Measurements from ENCODE around the gene SIX5. TPM values are rescaled to one million over a fixed set of nuclear protein-coding genes. Genes with fewer than 3 reads are reported as not detected.
"Not testable (repeated sequence)": the region's sequence is repeated elsewhere in the genome, so short reads cannot be mapped to it uniquely, and the experiment has no call there.

SIX5 gene
- 20.7 TPM for total RNA-seq
- long read RNA-seq, transcript SIX5-202 (2 exons, 1,809 nt) = major isoform, 6 of 24 reads
- long read RNA-seq, partial matches to known transcripts = 4 of 24 reads
- long read RNA-seq, other reads (novel, unspliced or antisense) = 11 of 24 reads

DNA sequence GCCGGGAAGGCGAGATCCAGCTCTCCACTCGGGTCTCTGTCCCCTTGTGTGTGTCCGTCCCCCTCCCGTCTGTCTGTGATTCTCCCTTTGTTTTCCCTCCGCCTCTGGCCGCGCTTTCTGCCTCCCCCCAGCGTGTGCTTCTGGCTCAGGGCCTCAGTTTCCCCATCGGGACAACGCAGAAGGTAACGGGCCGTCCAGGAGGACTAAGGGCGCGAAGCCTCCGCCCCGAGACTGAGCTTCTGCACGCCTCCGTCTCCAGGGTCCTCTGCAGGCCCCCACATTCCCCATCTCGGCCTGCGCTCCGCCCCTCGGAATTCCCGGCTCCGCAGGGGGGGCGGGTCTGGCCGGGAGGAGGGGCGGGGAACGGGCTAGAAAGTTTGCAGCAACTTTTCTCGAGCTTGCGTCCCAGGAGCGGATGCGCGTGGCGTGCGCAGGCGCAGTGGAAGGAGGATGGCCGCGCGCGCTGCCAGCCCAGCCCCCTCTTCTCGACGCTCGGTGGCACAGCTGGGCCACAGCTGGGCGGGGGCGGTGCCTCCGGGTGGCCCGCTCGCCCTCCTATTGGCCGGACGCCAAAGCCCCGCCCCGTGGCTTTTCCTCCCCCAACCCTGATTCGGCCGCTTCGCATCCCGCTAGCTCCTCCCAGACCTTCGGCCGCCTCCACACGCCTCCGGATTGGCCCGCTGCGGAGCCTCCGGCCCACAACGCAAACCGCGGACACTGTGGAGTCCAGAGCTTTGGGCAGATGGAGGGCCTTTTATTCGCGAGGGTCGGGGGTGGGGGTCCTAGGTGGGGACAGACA, at the start of gene SIX5:
Gene SIX5, minus strand, starts transcription at position 269 of the 799 bp plus-strand sequence. CDS start 408 bp downstream, outside the sequence.
- DNase-seq (ENCODE audit: low spot score) = peak; percentile 98
- intact Hi-C loops (cut with DNase I) = loop anchor here (2.0 kb wide), 3 partner anchors 14 to 76 kb away; partner anchors contain the start of genes DMPK and QPCTL

DNA sequence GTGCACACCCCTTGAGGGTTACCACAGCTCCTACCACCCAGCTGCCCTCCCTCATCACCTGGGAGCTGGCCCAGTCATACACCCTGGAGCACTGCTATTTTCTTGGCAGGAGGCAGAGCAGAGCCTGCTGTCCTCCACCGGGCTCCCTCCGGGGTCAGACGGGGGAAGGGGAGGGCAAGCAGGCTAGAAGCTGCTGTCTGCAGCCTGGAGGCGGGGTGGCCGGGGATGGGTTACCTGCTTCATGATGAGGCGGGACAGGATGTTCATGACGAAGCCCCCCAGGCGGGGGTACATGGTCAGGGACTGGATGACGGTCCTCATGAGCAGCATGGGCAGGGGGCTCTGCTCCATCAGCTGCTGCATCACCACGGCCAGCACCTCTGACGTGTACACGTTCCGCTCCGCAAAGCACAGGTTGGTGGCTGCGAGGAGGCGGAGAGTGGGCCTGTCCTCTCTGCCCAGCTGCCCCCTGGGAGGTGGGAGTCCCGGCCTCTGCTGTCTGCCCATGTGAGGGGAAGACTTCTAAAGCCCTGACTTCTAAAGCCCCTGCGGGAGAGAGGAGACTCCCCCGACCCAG, 48.8 kb upstream of the SIX5 start:
- intact Hi-C loops (cut with DNase I) = loop anchor here (1.0 to 2.0 kb wide), 2 partner anchors 48 to 65 kb away; no protein-coding TSS in a partner anchor
- no peak for DNase-seq (ENCODE audit: low spot score)

DNA sequence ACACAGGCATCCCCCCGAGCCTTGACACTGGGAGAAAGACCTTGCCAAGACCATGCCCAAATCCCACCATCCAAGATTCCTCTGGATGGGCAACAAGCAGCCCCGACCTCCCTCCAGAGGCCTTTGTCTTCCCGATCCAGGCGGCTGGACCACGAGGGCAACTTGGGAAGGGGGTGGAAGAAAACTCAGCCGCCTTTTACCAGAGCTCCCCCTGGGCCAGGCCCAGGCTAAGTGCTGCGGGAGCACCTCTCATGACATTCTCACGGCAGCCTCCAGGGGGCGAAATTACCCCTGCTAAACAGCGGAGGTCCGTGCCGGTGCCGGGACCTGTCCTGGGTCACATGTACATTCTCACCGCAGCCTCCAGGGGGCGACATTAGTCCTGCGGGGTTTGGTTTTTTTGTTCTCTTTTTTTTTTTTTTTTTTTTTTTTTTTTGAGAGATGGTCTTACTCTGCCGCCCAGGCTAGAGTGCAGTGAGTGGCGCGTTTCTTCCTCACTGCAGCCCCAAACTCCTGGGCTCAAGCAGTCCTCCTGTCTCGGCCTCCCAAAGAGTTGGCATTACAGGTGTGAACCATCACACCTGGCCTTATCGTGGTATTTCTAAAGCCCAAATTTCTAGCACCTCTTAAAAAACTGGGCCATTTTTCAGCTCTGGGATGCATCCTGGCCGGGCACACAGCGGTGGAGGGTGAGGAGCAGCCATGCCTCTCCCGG, 48.1 kb upstream of the SIX5 start:
- intact Hi-C loops (cut with DNase I) = loop anchor here (1.0 to 2.0 kb wide), 2 partner anchors 47 to 66 kb away; no protein-coding TSS in a partner anchor
- peak; percentile 96 for DNase-seq (ENCODE audit: low spot score)

GRCh38 chr19:45816236-45817009, 47.4 kb upstream of the SIX5 start:
- DNase-seq (ENCODE audit: low spot score) = no peak
- intact Hi-C loops (cut with DNase I) = loop anchor here (1.0 to 2.0 kb wide), 2 partner anchors 46 to 66 kb away; no protein-coding TSS in a partner anchor

DNA sequence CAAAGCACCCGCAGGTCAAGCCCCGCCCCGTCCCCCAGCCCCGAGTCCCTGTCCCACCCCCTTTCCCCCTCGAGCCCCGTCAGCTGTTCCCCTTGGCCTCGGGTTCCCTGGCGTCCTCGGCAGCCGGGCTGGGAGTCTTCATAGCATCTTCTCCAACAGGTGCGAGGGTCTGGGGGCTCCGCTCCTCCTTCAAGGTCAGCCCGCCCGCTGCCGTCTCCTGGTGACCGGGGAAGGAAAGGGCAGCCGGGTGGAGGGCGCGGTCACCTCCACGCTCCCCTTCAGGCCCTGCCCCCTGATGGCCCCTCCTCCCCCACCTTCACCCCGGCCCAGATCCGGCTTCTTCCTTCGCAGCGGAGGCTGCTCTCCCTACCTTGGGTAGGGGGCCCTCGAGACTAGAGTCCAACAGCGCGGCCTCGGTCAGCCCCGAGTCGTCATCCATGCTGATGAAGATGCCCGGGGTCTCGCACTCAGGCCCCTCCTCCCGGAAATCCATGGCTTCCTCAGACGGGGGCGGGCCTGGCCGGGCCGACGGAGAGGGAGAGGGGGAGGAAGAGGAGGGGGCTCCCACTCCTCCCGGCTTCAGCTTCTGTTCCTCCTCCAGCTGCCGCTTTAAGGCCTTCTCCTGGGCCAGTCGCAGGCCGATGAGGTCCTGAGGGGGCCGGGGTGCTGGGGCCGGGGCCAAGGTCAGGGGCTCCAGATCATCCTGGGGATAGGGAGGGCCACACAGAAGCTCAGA, 46.6 kb upstream of the SIX5 start:
- intact Hi-C loops (cut with DNase I) = loop anchor here (2.0 kb wide), 1 partner anchor 67 kb away; no protein-coding TSS in a partner anchor
- no peak for DNase-seq (ENCODE audit: low spot score)

- intact Hi-C loops (cut with DNase I) = no loop called here
- no peak for DNase-seq (ENCODE audit: low spot score)
Measured at GRCh38 chr19:45814851-45815480, 45.9 kb upstream of the SIX5 start, which contains the start of gene RSPH6A. Gene RSPH6A, minus strand, starts transcription at chr19:45815308. Its CDS starts 132 bp downstream, at chr19:45815176.

DNA sequence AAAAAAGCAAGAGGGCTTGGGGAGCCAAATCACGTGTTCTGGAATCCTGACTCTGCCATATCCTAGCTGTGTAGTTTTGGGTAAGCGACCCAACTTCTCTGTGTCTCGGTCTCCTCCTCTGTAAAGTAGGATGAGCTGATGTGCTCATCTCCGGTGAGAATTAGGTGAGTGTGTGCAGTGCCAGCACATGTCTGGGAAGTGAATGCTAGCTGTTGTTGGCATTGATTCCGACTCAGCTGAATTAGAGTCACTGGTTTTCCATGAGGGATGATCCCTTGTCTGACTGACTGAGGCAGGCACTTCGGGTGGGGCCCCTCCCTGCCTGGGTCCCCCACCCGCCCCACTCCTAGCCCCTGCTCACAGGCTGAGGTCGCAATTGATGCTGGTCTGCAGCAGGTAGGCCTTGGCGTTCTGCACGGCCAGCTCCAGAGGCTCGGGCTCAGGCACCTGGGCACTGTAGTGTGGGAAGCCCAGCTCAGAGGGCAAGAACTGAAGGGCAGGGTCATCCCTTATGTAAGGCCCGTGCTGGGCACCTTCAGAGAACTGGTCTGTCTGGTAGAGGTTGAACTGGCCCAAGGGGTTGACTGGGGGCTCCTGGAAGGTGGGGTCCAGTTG, 45.2 kb upstream of the SIX5 start:
- DNase-seq (ENCODE audit: low spot score) = no peak
- intact Hi-C loops (cut with DNase I) = no loop called here

DNA sequence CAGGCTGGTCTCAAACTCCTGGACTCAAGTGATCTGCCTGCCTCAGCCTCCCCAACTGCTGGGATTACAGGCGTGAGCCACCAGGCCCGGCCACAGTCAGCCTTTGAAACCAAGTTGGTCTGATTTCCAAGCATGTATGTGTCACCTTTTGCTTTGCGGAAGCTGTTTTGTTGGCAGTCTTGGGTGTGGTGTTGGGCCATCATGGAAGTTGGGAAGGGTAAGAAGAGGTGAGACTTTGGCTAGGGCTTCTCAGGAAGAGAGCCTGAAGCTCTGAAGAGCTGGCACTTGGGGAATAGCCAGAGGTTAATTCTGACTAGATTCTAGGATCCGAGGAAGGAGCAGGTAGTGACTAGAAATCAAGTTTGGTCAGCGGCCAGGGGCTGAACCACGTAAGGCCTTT, 43.2 kb upstream of the SIX5 start:
- no peak for DNase-seq (ENCODE audit: low spot score)
- intact Hi-C loops (cut with DNase I) = no loop called here

DNA sequence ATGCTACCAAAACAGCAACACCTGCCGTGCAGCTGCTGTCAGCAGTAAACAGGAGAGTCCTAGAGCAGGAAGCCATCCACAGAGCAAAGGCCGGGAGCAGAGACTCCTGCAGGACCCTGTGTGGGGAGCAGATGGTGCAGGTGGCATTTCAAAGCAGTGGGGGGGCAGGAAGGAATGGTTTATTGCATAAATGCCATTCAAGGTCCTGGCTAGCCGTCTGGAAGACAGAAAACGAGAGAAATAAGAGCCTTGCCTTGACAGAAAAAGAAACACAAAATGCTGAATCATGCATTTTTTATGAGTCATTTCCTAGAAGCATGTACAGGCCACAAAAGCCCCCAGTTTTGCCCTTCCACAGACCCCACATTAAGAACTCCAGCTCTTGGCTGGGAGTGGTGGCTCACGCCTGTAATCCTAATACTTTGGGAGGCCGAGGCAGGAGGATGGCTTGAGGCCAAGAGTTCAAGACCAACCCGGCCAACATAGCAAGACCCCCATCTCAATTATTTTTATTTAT, 40.6 kb upstream of the SIX5 start:
- intact Hi-C loops (cut with DNase I) = no loop called here
- DNase-seq (ENCODE audit: low spot score) = no peak

- DNase-seq (ENCODE audit: low spot score) = no peak
- intact Hi-C loops (cut with DNase I) = no loop called here
Measured at GRCh38 chr19:45805719-45806118, 36.7 kb upstream of the SIX5 start.

DNA sequence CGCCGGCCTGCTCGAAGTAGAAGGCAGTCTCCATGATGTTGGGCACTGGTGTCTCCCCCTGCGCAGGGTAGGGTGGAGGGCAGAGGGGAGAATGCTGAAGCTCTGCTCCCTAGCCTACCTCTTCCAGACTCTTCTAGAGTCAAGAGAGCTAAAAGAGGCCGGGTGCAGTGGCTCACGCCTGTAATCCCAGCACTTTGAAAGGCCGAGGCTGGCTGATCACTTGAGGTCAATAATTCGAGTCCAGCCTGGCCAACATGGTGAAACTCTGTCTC, 35.8 kb upstream of the SIX5 start:
- intact Hi-C loops (cut with DNase I) = no loop called here
- no peak for DNase-seq (ENCODE audit: low spot score)

DNA sequence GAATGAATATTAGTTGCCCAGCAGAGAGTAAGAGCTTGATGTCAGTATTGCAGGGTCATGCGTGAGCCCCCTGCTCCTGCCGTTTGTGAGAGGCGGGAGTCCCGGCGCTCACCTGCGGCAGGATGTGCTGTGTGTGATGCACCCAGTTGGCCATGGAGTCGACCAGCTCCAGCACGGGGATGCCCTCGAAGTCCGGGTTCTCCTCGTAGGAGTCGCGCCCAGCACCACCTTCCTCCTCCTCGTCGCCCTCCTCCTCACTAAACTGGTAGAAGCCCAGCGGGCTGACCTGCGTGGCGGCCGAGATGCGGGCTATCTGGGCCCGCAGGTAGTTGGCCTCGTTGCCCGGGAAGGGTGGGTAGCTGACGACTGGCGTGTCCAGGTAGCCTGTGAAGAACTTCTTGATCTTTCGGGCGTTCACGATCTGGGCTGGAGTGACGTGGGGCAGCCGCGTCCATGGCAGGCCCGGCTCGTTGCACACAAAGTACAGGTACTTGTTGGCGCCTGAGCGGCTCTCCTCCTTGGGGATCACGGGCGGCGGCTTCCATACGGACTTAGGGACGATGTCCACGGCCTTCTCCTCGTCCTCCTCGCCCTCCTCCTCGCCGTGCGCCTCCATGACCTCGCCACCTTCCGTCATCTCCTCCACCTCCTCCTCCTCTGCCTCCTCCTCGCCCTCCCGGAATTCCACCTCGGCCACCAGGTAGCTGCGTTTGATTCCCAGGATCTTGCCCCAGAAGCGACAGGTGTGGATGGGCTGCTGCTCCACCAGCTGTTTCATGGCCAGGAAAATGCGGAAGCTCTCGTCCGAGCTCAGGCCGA, 35.3 kb upstream of the SIX5 start:
- DNase-seq (ENCODE audit: low spot score) = no peak
- intact Hi-C loops (cut with DNase I) = no loop called here

- intact Hi-C loops (cut with DNase I) = no loop called here
- no peak for DNase-seq (ENCODE audit: low spot score)
Measured at GRCh38 chr19:45801603-45802175, 32.6 kb upstream of the SIX5 start.

DNA sequence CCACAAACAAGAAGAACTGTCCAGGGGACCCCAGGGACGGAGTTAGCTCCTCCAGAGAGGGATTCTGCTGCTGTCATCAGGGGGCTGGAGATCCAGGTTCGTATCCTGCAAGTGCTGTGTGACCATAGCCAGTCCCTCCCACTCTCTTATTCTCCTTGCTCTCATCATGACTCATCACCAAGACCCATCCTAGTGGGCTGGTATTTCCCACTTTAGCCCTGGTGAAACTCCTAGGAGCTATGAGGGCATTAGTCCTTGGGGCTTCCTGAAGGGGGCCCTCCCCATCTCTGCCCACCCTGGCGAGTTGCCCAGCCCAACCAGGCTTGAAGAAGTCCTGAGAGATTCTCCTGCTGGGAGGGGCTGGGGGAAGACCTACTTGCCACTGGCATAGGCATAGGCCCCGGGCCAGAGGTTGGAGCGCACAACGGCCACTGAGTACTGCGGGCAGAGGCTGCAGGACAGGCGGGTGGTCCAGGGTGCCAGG, 31.1 kb upstream of the SIX5 start:
- intact Hi-C loops (cut with DNase I) = no loop called here
- no peak for DNase-seq (ENCODE audit: low spot score)

GRCh38 chr19:45799541-45799940, 30.5 kb upstream of the SIX5 start:
- DNase-seq (ENCODE audit: low spot score) = not testable (repeated sequence)
- intact Hi-C loops (cut with DNase I) = loop anchor here (1.0 to 5.0 kb wide), 2 partner anchors 29 to 37 kb away; no protein-coding TSS in a partner anchor

GRCh38 chr19:45798995-45799517, 30.0 kb upstream of the SIX5 start:
- DNase-seq (ENCODE audit: low spot score) = no peak
- intact Hi-C loops (cut with DNase I) = loop anchor here (1.0 to 5.0 kb wide), 2 partner anchors 29 to 37 kb away; no protein-coding TSS in a partner anchor

Measured in cardiac septum (tissue), 1 donor.